Measurements from ENCODE around the gene TM4SF4. TPM values are rescaled to one million over a fixed set of nuclear protein-coding genes. Genes with fewer than 3 reads are reported as not detected.

The TM4SF4 gene
- total RNA-seq, 4 donors from 2014 or later = 5.6 TPM; not detected in 3

- TF ChIP-seq POLR2A (IDR thresholded peaks at IDR 0.05) (no peak), CTCF (IDR thresholded peaks at IDR 0.05) (no peak)
- no peak for DNase-seq
- Histone ChIP-seq H3K27ac (no peak overlapping the region), H3K4me1 (peaks cover 0 to 14% of the 10 kb centered on the region in 2 donors), H3K27me3 (no peaks in the 10 kb centered on the region), H3K4me3 (no peak overlapping the region), H3K9me3 (no peaks in the 10 kb centered on the region), H3K36me3 (no peaks in the 10 kb centered on the region)
- intact Hi-C loops (cut with DNase I; ENCODE audit: low total_unique reads) = loop anchor here (10.0 kb wide), 1 partner anchor 116 kb away; the partner anchor contains the start of gene WWTR1
Measured at GRCh38 chr3:149538371-149538770, 63.9 kb downstream of the TM4SF4 start.

GRCh38 chr3:149541091-149541491 lies 66.6 kb downstream of the TM4SF4 start:
- DNase-seq = no peak
- no peak for TF ChIP-seq CTCF (IDR thresholded peaks at IDR 0.05)
- no peak for TF ChIP-seq POLR2A (IDR thresholded peaks at IDR 0.05)
- Histone ChIP-seq H3K36me3 (no peaks in the 10 kb centered on the region), H3K27ac (no peak overlapping the region), H3K27me3 (no peaks in the 10 kb centered on the region), H3K4me3 (no peak overlapping the region), H3K9me3 (no peaks in the 10 kb centered on the region), H3K4me1 (peaks cover 0 to 4% of the 10 kb centered on the region in 2 donors)
- intact Hi-C loops (cut with DNase I; ENCODE audit: low total_unique reads) = no loop called here

- no peak for DNase-seq
- Histone ChIP-seq H3K27me3 (no peaks in the 10 kb centered on the region), H3K4me3 (no peak overlapping the region), H3K9me3 (no peaks in the 10 kb centered on the region), H3K4me1 (no peaks in the 10 kb centered on the region), H3K27ac (no peak overlapping the region), H3K36me3 (no peaks in the 10 kb centered on the region)
- no peak for TF ChIP-seq CTCF (IDR thresholded peaks at IDR 0.05)
- TF ChIP-seq POLR2A (IDR thresholded peaks at IDR 0.05) = no peak
- intact Hi-C loops (cut with DNase I; ENCODE audit: low total_unique reads) = no loop called here
Measured at GRCh38 chr3:149542375-149543312, 68.1 kb downstream of the TM4SF4 start.

GRCh38 chr3:149545049-149545448 lies 70.6 kb downstream of the TM4SF4 start:
- Histone ChIP-seq H3K9me3 (no peaks in the 10 kb centered on the region), H3K36me3 (no peaks in the 10 kb centered on the region), H3K4me3 (no peak overlapping the region), H3K4me1 (no peaks in the 10 kb centered on the region), H3K27ac (peak overlapping the region in 1 of 2 donors; percentile 30), H3K27me3 (no peaks in the 10 kb centered on the region)
- no peak for DNase-seq
- TF ChIP-seq POLR2A (IDR thresholded peaks at IDR 0.05) (no peak), CTCF (IDR thresholded peaks at IDR 0.05) (no peak)
- intact Hi-C loops (cut with DNase I; ENCODE audit: low total_unique reads) = no loop called here

GRCh38 chr3:149547413-149547812 lies 72.9 kb downstream of the TM4SF4 start:
- Histone ChIP-seq H3K27ac (peak overlapping the region; percentile 76 to 80), H3K4me3 (no peak overlapping the region), H3K36me3 (no peaks in the 10 kb centered on the region), H3K9me3 (no peaks in the 10 kb centered on the region), H3K27me3 (no peaks in the 10 kb centered on the region), H3K4me1 (no peaks in the 10 kb centered on the region)
- DNase-seq = peak; percentile 92 to 93
- TF ChIP-seq CTCF (IDR thresholded peaks at IDR 0.05) = no peak
- TF ChIP-seq POLR2A (IDR thresholded peaks at IDR 0.05) = no peak
- intact Hi-C loops (cut with DNase I; ENCODE audit: low total_unique reads) = no loop called here
